ENCODE data around the gene HOXB2.
A peak's percentile ranks its signal among the peaks of the same experiment; 100 is the strongest.

HOXB2 gene

DNA sequence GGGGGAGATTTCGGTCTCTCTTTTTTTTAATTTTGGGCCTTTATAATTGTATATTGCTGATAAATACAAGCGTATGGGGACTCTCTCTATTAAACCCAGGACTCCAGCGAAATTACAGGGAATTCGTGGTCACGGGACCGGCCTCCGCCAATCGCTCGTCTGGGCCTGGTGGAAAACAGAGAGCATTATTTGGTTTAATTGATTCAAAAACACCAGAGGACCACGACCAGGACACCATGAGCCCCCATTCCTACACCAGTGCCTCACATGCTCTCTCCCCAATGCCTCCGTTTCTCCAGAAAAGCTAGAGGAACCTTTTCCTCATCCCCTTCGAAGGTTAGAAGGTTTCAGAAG is at the start of gene HOXB2:
Gene HOXB2, minus strand, starts transcription at position 88 of the 354 bp plus-strand sequence. CDS start 198 bp downstream, outside the sequence.
- DNase-seq, result peak; percentile 75

- DNase-seq, result peak; percentile 90
Measured at GRCh38 chr17:48593840-48594537, 49.1 kb upstream of the HOXB2 start.

- DNase-seq, result peak; percentile 68
Measured at GRCh38 chr17:48593126-48593829, 48.4 kb upstream of the HOXB2 start, which contains the start of gene HOXB5. HOXB5 (minus strand) TSS chr17:48593779; CDS start chr17:48593682, 97 bp downstream.

DNA sequence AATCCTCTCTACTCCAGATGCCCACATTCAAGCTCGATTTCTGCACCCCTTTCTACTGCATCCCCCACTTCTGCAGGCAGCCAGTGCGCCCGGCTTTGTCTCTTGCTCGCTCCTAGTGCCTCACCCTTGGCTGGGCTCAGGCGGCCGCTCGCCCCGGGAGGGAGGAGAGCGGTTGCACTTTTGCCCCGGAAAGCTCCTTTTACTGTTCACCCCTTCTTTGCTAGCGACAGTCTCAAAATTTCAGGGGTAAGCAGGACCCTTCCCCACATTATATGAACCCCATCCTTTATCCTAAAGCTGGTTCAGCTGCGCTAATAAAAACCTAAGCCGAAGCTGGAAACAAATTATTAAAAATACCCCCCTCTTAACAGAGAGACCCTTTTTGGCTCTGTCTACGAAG is 47.7 kb upstream of the HOXB2 start:
- DNase-seq, result peak; percentile 69

GRCh38 chr17:48592057-48592514 is 47.2 kb upstream of the HOXB2 start:
- no peak for DNase-seq

DNA sequence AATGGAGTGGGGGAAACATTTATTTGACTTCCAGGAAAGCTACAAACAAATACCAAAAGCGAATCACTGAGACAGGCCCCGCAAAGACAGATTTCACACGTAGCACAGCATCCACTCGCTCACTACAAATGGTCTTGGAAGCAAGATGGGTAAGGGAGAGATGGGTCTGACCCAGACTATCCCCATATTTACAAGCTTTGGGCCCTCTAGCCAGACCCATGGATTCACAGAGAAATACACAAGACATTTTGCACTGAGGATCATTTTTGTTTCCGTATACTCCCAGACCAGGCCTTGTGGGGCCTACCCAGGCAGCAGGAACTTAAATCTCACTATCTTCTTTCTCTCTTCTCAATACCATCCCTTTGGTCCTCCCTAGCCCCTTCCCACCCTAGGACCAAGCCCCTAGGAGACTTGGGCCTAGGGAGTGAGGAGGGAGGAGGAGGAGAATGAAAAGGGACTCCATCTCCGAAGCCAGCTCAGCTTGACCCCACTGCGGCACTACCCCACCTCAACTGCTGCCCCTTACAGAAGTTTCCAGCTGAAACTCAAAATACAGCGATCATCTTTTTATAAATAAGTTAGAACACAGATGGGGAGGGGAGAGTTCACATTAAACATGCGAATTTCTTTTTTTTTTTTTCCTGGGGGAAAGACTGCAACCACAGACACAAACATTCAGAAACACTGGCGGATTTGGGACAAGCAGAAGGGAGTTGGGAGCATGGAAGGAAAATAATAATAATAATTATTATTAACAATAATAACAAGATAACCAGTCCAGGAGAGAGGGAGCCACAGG is 46.5 kb upstream of the HOXB2 start:
- no peak for DNase-seq

DNA sequence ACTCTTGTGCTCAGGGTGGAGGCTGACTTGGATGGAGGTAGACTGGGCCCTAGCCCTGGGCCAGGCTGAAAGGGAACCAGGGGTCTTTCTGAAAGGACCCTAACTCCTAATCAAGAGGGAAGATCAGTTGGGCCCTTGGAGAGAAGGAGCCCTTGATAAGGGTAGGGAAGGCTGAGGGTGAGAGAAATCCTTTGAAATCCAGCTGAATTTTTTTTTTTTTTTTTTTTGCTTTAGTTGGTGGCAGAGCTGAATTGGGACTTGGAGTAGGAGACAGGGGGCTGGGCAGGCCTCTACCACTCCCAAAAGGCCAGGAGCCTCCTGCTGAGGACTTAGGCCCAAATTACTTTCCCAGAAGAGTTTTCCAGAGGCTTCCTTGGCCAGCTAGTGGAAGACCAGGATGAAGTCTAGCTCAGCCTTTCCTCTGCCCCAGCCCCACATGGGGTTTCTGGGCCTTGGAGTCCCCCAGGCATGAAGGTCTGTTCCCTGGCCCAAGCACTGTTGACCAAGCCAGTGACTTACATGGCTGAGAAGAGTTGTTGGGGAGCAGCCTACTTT is 45.8 kb upstream of the HOXB2 start:
- DNase-seq, result no peak

DNA sequence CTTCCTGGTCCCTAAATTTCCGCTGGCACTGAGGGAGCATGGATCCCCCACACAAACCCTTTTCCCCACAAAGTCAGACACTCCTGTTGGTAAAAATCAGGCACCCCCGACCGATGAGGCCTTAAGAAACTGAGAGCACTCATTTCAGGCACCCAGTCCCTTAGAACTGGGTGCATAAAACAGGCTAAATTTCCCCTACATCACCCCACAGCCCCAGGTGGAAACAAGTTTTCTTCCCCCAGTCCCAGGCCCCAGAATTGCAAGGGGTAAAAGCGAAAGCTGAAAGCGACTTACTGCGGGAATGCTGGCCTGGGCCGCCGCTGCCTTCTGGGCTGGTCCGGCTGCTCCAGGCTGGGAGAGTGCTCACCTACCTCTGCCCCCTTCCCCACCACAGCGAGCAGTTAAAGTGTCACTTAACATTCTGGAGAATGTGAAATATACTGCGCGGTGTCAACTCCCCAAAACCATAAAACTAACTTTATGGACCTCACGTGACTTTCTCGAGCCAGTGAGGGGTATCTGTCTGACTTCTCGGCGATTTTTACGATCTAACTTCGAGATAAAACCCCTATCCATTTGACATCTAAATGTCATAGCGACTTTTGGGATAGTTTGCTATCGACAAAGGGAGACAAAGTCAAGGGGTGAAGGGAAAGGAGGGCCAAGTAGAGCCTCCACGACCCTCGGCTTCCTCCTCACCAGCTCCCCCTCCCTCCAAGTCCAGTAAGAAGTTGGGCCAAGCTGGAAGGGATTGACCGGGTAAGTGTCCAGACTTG is 45.1 kb upstream of the HOXB2 start, which contains the start of gene HOXB3:
Gene HOXB3, minus strand, starts transcription at position 411 of the 776 bp plus-strand sequence. CDS start 37,767 bp downstream, outside the sequence.
- DNase-seq, result no peak

- DNase-seq, result no peak
Measured at GRCh38 chr17:48589060-48589830, 44.3 kb upstream of the HOXB2 start.

DNA sequence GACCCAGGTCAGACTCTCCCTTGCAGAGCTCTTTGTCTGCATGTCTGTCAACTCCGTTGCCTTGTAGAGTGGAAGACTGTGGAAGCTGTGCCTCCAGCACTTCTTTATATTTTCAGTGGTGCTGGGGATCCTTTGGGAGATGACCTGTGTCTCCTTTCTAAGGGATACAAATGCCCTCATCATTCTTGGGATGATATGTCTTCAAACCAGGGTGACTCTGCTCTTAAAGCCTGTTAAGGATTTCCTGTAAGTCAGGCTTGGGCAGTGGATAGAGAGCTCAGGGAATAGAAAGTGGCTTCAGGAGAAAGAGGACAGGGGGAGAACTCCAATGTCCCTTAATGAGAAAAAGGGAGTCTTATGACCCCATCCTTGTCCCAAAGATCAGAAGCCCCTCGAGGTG is 43.6 kb upstream of the HOXB2 start:
- no peak for DNase-seq

GRCh38 chr17:48588074-48588415 is 43.1 kb upstream of the HOXB2 start:
- DNase-seq, result no peak

- no peak for DNase-seq
Measured at GRCh38 chr17:48587276-48588073, 42.6 kb upstream of the HOXB2 start.

DNA sequence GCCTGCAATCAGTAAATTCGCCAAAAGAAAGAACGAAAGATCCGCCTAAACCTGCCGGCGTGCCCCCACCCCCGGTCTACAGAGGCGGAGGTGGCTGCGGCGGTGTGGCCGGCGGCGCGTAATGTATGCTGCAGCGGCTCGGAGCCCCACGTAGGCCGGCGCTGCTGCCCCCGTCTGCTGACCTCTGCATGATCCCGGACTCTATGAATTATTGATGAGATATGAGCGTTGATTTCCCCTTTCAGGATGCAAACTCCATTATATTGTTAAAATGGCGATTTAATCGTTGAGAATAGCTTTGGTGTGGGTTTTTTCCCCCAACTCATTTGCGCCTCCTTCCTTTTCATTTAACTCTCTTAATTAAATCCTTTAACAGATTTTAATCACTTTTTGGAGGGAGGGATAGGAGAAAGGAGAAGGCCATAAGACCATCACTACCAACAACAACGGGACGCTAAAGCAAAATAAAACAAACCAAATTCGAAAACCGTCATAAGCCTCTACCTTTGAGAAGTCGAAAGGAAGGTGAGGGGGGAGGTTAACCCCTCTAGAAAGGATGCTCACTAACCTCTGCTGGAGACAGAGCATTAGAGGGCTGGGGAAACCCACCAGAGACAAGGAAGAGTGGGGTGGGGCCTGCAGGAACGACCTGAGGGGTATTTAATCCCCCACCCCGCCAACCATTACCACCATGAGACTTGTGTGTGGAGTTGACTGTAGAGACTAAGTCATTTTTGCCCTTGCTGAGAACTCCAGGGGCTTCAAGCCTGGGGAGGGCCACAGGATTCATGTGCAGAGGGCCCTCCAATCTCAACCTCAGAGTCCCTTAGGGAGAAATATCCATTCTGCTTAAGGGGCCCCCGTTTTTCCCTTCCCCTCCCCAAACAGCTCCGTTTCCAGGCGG is 41.7 kb upstream of the HOXB2 start:
- DNase-seq, result peak; percentile 46

GRCh38 chr17:48584223-48584741 is 39.4 kb upstream of the HOXB2 start:
- no peak for DNase-seq

DNA sequence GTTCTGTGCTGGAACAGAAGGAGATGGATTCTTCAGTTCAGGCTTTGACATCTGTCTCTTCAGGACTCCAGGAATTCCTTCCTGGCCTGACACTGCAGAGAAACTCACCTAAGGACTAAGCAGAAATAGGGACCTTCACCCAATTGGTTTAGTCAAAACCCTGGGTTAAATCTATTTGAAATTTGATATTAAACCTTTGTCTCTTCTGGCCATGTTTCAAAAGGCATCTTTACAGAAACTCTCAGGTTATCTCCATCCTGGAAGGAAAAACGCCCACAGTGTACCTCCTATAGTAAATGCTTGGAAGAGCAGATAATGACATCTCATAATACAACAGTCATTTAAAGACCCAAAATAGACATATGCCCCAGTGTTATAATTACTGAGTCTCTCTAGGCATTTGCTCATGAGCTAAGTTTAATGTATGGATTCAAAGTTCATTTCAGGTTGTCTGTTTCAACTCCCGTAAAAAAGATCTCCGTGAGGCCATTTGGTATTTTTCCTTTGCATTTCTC is 38.9 kb upstream of the HOXB2 start:
- no peak for DNase-seq

- DNase-seq, result no peak
Measured at GRCh38 chr17:48582750-48583069, 37.8 kb upstream of the HOXB2 start.

DNA sequence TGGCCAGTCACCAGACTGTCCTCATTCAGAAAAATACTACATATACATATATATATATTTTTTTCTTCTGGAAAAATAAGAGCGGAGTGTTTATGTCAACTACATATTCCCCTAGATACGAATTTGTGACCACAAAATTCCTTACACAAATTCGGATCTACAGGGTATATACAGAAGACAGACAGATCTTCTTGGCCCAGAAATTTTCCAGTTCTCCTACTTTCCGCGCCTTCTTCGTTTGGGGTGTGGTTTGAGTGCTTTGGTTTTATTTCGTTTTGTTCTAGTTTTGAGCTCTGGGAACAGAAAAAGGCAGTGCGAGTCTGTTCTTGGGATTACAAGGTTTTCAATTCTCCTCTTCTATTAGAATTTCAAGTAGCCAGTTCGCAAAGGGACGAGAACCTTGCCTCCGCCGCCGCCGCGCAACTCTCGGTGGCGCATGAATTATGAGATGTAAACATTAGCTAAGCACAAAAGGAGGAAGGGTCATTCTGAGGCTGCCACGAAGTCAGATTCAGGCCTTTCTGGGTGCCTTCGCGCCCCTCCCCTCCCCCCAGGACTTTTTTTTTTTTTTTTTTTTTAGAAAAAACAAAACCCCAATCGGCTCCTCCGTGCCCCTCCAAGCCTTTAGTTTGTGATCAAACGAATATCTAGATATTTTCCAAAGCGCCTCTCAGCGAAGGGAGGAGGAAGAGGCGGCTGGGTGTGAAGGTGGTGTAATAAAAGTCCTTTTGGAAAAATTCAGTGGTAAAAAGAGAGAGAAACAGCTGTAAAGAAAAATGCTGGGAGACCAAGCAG is 35.0 kb upstream of the HOXB2 start:
- DNase-seq, result peak; percentile 63

GRCh38 chr17:48579471-48579759 is 34.5 kb upstream of the HOXB2 start:
- DNase-seq, result no peak
